Ecto neural progenitor cell (in vitro differentiated cells): ENCODE data around the gene NEURL4.
"Not testable (repeated sequence)": the region's sequence is repeated elsewhere in the genome, so short reads cannot be mapped to it uniquely, and the experiment has no call there.

Experiments
- DNase-seq: peaks from one replicate; pipeline ENCODE4 v3.0.0-alpha.2; 2018; ENCODE audit warnings: low spot score

NEURL4 gene

GRCh38 chr17:7347630-7348477 lies 18.7 kb upstream of the NEURL4 start:
- DNase-seq, result no peak

- DNase-seq, result no peak
Observed at GRCh38 chr17:7346761-7347614, 17.9 kb upstream of the NEURL4 start.

GRCh38 chr17:7343250-7343649 lies 14.1 kb upstream of the NEURL4 start:
- DNase-seq, result no peak

- no peak for DNase-seq
Observed at GRCh38 chr17:7341842-7342241, 12.7 kb upstream of the NEURL4 start.

- DNase-seq, result no peak
Observed at GRCh38 chr17:7340179-7340578, 11.0 kb upstream of the NEURL4 start.

- not testable (repeated sequence) for DNase-seq
Observed at GRCh38 chr17:7337600-7337999, 8.5 kb upstream of the NEURL4 start.

GRCh38 chr17:7336240-7337175 lies 7.4 kb upstream of the NEURL4 start, which contains the start of gene ACAP1:
Gene ACAP1, plus strand, starts transcription at chr17:7336529. Its CDS starts 206 bp downstream, at chr17:7336735.
- no peak for DNase-seq

- DNase-seq, result not testable (repeated sequence)
Observed at GRCh38 chr17:7335765-7336164, 6.6 kb upstream of the NEURL4 start.

GRCh38 chr17:7334938-7335538 lies 5.9 kb upstream of the NEURL4 start:
- no peak for DNase-seq

GRCh38 chr17:7332600-7333069 lies 3.5 kb upstream of the NEURL4 start:
- not testable (repeated sequence) for DNase-seq

GRCh38 chr17:7332111-7332510 lies 3.0 kb upstream of the NEURL4 start:
- DNase-seq, result no peak

- DNase-seq, result no peak
Observed at GRCh38 chr17:7330638-7331015, 1.5 kb upstream of the NEURL4 start.

- peak; percentile 95 for DNase-seq
Observed at GRCh38 chr17:7329997-7330637, 982 bp upstream of the NEURL4 start.

- peak; percentile 100 for DNase-seq
Observed at GRCh38 chr17:7329374-7329996, 350 bp upstream of the NEURL4 start.

GRCh38 chr17:7328009-7328408 lies 1.1 kb downstream of the NEURL4 start:
- DNase-seq, result no peak

GRCh38 chr17:7327501-7327900 lies 1.6 kb downstream of the NEURL4 start:
- no peak for DNase-seq

GRCh38 chr17:7327056-7327455 lies 2.1 kb downstream of the NEURL4 start:
- no peak for DNase-seq

- no peak for DNase-seq
Observed at GRCh38 chr17:7326186-7326585, 2.9 kb downstream of the NEURL4 start.

GRCh38 chr17:7325031-7325528 lies 4.1 kb downstream of the NEURL4 start:
- DNase-seq, result no peak

- no peak for DNase-seq
Observed at GRCh38 chr17:7324438-7324779, 4.7 kb downstream of the NEURL4 start.
